HepG2 (cell line): ENCODE data around the gene C11orf24. TPM values are rescaled to one million over a fixed set of nuclear protein-coding genes. Genes with fewer than 3 reads are reported as not detected.

Experiments used
- ARID2 ChIP-seq: sonication (generic); formaldehyde crosslinking; IDR thresholded peaks from 2 replicates; pipeline ENCODE4 v1.8.1; 2022; ENCODE audit warnings: mild to moderate bottlenecking, missing genetic modification reagents, borderline replicate concordance
- ATF2 ChIP-seq: sonication (generic); formaldehyde crosslinking; IDR thresholded peaks from 2 replicates; pipeline ENCODE4 v1.4.0; 2020; ENCODE audit warnings: missing genetic modification reagents
- DNMT3B ChIP-seq: conservative IDR thresholded peaks from 2 replicates; pipeline ENCODE4 v1.6.1; 2016; ENCODE audit warnings: missing biosample characterization, control low read depth
- FOSL2 ChIP-seq: sonication (generic); formaldehyde crosslinking; IDR thresholded peaks from 2 replicates; pipeline ENCODE4 v1.4.0; 2020; ENCODE audit warnings: missing genetic modification reagents
- FOXP4 ChIP-seq: sonication (generic); formaldehyde crosslinking; IDR thresholded peaks from 2 replicates; pipeline ENCODE4 v1.4.0; 2020; ENCODE audit warnings: missing genetic modification reagents
- HDAC2 ChIP-seq: sonication (generic); formaldehyde crosslinking; IDR thresholded peaks from 2 replicates; pipeline ENCODE4 v1.4.0; 2020; ENCODE audit warnings: missing genetic modification reagents
- HOXA5 ChIP-seq: sonication (generic); formaldehyde crosslinking; IDR thresholded peaks from 2 replicates; pipeline ENCODE4 v1.4.0; 2020; ENCODE audit warnings: missing genetic modification reagents
- IRF1 ChIP-seq: sonication (generic); formaldehyde crosslinking; IDR thresholded peaks from 2 replicates; pipeline ENCODE4 v1.4.0; 2020; ENCODE audit warnings: low read depth, mild to moderate bottlenecking, missing genetic modification reagents
- KDM1A ChIP-seq: IDR thresholded peaks from 2 replicates; pipeline ENCODE4 v1.6.1; 2016; ENCODE audit warnings: missing compliant biosample characterization
- LCORL ChIP-seq, 2 experiments: fragments of 450-650 bp in 1 of 2; sonication (generic) in 1 of 2; formaldehyde crosslinking in 1 of 2; IDR thresholded peaks; 2 replicates each; pipeline versions ENCODE4 v1.5.0 to v1.6.1; 2017 to 2020; ENCODE audit warnings: antibody characterized with exemption in 1 of 2, missing genetic modification reagents in 1 of 2
- NR0B2 ChIP-seq: sonication (generic); formaldehyde crosslinking; IDR thresholded peaks from 2 replicates; pipeline ENCODE4 v1.4.0; 2020; ENCODE audit warnings: mild to moderate bottlenecking, missing genetic modification reagents
- PAF1 ChIP-seq: IDR thresholded peaks from 2 replicates; pipeline ENCODE4 v1.6.1; 2016; ENCODE audit warnings: missing genetic modification reagents, missing compliant biosample characterization
- RAD51 ChIP-seq: fragments of 450-650 bp; IDR thresholded peaks from 2 replicates; pipeline ENCODE4 v1.6.1; 2016; ENCODE audit warnings: borderline replicate concordance
- RBFOX2 ChIP-seq: fragments of 200-400 bp; formaldehyde crosslinking; IDR thresholded peaks from 2 replicates; pipeline ENCODE4 v1.6.1; 2017; ENCODE audit warnings: low read depth, mild to moderate bottlenecking, low read length
- RFX3 ChIP-seq: IDR thresholded peaks from 2 replicates; pipeline ENCODE4 v1.6.1; 2016; ENCODE audit warnings: missing biosample characterization, missing genetic modification reagents
- RNF2 ChIP-seq: fragments of 450-650 bp; conservative IDR thresholded peaks from 2 replicates; pipeline ENCODE4 v1.6.1; 2016; ENCODE audit warnings: low read depth
- ZFP41 ChIP-seq: sonication (generic); formaldehyde crosslinking; IDR thresholded peaks from 2 replicates; pipeline ENCODE4 v1.4.0; 2020; ENCODE audit warnings: mild to moderate bottlenecking, missing genetic modification reagents, borderline replicate concordance
- ZKSCAN8 ChIP-seq: IDR thresholded peaks from 2 replicates; pipeline ENCODE4 v1.6.1; 2016; ENCODE audit warnings: borderline replicate concordance, missing genetic modification reagents, missing compliant biosample characterization
- ZNF180 ChIP-seq: sonication (generic); formaldehyde crosslinking; IDR thresholded peaks from 2 replicates; pipeline ENCODE4 v1.4.0; 2020; ENCODE audit warnings: low read depth, missing genetic modification reagents, borderline replicate concordance
- ZNF460 ChIP-seq: sonication (generic); formaldehyde crosslinking; IDR thresholded peaks from 2 replicates; pipeline ENCODE4 v1.5.1; 2020; ENCODE audit warnings: missing genetic modification reagents, mild to moderate bottlenecking, borderline replicate concordance
- ZNF576 ChIP-seq: sonication (generic); formaldehyde crosslinking; IDR thresholded peaks from 2 replicates; pipeline ENCODE4 v1.4.0; 2020; ENCODE audit warnings: mild to moderate bottlenecking, missing genetic modification reagents
- ZNF773 ChIP-seq: sonication (generic); formaldehyde crosslinking; IDR thresholded peaks from 2 replicates; pipeline ENCODE4 v1.4.0; 2020; ENCODE audit warnings: missing genetic modification reagents, borderline replicate concordance
- ZNF879 ChIP-seq: sonication (generic); formaldehyde crosslinking; IDR thresholded peaks from 2 replicates; pipeline ENCODE4 v1.8.1; 2023; ENCODE audit warnings: missing genetic modification reagents
- ZUFSP ChIP-seq: sonication (generic); formaldehyde crosslinking; IDR thresholded peaks from 2 replicates; pipeline ENCODE4 v1.9.0; 2021; ENCODE audit warnings: missing genetic modification reagents, mild to moderate bottlenecking, borderline replicate concordance
- polyA plus RNA-seq, 8 experiments: library from polyadenylated mRNA; depleted of rRNA in 3 of 8; stranded (reverse) in 7 of 8; unstranded in 1 of 8; fragments of >200 nt; fragmentation: Illumina TruSeq in 4 of 8; extraction: Trizol in 4 of 8; gene quantifications; 2 replicates each; pipeline versions ENCODE4 v1.2.1 to v1.2.3, GENCODE V29; 2011 to 2016; ENCODE audit warnings: low read depth in 4 of 8, missing spikeins in 1 of 8, mixed read lengths in 1 of 8; ENCODE audit not compliant: insufficient read depth in 1 of 8
- total RNA-seq, 5 experiments: library from RNA; depleted of rRNA; stranded (reverse); fragments of >200 nt; fragmentation: Illumina TruSeq; extraction: Trizol; gene quantifications; 2 replicates each; pipeline ENCODE4 v1.2.3, GENCODE V29; 2016; ENCODE audit warnings: low read depth in 1 of 5

Gene C11orf24
- total and polyA plus RNA-seq, 2 of the 13 experiments (the other 11 are each of a cell fraction or from before 2014, with no cell fraction given), result 52.9 to 55.5 TPM

- TF ChIP-seq ATF2 (CRISPR knock-in tag) (0 out of 2 replicates have a peak, but pooled peaks have one; percentile 12), RFX3 (CRISPR knock-in tag) (no peak), HOXA5 (CRISPR knock-in tag) (0 out of 2 replicates have a peak, but pooled peaks have one; percentile 9), IRF1 (CRISPR knock-in tag) (no peak), HDAC2 (CRISPR knock-in tag) (peak; percentile 35; the same call in 1 of the 2 replicates), ZNF576 (CRISPR knock-in tag) (no peak), PAF1 (CRISPR knock-in tag) (no peak), ZNF460 (CRISPR knock-in tag) (no peak), DNMT3B (CRISPR knock-in tag) (no peak), ARID2 (CRISPR knock-in tag) (no peak), ZKSCAN8 (CRISPR knock-in tag) (no peak), FOXP4 (no peak), ZFP41 (CRISPR knock-in tag) (no peak), NR0B2 (CRISPR knock-in tag) (no peak), ZNF180 (CRISPR knock-in tag) (no peak), FOSL2 (CRISPR knock-in tag) (no peak), KDM1A (CRISPR knock-in tag) (no peak), RNF2 (no peak), ZNF773 (CRISPR knock-in tag) (no peak), RBFOX2 (no peak), ZNF879 (CRISPR knock-in tag) (no peak), RAD51 (no peak), ZUFSP (CRISPR knock-in tag) (no peak), LCORL (IDR thresholded peaks at IDR 0.05) (no peak), LCORL (CRISPR knock-in tag; IDR thresholded peaks at IDR 0.05) (0 out of 2 replicates have a peak, but pooled peaks have one; percentile 41)
Measured at GRCh38 chr11:68216171-68216938, 55.4 kb downstream of the C11orf24 start (continued).
